ENCODE measurements around the gene SHISAL2A.

SHISAL2A gene

DNA sequence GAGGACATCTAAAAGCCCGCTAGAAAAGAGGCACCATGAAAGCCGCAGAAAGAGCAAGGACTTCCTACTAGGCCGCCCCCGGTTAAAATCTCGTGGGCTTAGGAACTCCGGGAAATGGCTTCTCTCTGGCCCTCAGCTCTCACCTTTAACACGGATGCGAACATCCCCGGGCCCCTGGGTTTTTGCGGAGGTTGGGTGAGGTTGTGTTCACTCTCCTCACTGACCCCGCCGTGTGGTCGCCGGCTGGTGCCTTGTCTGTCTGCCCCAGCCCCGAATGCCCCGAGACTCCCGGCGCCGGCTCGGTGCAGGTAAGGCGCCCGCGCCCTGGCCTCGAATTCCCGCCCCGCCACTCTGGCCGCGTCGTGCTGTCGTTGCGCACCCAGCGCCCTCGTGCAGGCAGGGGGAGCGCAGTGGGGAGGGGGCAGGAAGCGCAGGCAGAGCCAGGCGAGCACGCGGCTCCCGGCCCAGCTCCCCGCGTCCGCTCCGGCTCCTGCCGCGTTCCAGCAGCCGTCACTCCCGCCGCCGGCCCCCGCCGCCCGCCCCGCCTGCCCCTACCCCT, at the start of gene SHISAL2A:
TSS of gene SHISAL2A (plus strand) at position 437 of the 559 bp plus-strand sequence. CDS start 326 bp downstream, outside the sequence.
- DNase-seq: peak; percentile 43

DNA sequence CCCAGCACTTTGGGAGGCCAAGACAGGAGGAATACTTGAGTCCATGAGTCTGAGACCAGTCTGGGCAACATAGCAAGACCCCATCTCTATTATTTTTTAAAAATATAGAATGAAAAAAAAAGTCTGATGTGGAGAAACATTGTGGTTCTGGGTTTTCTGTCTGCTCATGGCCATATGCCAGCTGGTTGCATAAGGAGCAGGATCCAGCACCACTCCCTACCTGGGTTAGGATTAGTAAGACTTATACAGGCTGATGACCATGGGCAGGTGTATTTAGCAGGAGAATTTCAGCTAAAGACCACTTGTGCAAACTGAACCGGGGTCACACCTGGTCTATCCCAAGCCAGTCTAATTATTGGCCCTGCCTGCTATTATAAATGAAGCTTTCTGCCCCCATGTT, 47.5 kb upstream of the SHISAL2A start:
- DNase-seq: no peak

DNA sequence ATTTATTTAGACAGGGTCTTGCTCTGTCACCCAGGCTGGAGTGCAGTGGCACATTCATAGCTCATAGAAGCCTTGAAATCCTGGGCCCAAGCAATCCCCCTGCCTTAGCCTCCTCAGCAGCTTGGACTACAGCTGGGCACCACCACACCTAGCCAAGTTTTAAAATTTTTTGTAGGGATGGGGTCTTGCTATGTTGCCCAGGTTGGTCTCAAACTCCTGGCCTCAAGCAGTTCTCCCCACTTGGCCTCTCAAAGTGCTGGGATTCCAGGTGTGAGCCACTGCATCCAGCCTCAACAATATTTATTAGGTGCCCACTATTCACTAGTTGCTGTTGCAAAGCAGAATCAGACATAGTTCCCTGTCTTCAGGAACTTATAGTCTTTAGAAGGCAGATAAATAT, 44.9 kb upstream of the SHISAL2A start:
- no peak for DNase-seq

DNA sequence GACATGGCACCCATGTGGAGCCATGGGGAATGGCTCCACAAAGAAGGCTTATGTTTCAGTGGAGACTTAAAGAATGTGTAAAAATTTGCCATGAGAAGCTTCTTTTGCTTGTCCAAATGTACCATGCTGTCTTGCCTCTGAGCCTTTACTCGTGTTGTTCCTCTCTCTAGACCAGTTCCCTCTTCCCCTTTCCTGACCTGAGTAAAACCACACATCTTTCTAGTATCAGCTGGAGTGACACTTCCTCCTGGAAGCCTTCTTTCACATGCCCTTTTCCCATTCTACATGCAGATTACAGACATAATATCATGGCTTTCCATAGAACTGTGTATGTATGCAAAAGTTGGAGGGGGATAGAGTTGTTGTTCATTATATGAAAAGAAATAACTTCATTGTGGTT, 44.4 kb upstream of the SHISAL2A start:
- DNase-seq: no peak

DNA sequence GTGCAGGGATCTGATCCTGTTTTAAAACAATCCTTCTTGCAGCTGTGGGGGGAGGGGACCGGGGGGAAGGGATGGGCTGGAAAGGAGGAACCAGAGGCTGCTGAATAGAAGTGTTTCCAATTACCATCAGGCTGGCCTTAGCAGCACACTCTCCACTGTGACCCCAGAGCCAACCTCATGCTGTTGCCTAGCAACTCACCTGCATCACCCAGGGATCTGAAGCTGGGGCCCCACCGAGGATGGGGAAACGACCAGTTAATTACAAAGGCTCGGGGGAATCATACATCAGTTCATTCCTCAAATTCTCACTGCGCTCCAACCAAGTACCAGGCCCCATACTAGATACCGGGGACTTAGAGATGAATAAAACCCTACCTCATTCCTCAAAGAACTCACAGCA, 42.7 kb upstream of the SHISAL2A start:
- peak; percentile 42 for DNase-seq

DNA sequence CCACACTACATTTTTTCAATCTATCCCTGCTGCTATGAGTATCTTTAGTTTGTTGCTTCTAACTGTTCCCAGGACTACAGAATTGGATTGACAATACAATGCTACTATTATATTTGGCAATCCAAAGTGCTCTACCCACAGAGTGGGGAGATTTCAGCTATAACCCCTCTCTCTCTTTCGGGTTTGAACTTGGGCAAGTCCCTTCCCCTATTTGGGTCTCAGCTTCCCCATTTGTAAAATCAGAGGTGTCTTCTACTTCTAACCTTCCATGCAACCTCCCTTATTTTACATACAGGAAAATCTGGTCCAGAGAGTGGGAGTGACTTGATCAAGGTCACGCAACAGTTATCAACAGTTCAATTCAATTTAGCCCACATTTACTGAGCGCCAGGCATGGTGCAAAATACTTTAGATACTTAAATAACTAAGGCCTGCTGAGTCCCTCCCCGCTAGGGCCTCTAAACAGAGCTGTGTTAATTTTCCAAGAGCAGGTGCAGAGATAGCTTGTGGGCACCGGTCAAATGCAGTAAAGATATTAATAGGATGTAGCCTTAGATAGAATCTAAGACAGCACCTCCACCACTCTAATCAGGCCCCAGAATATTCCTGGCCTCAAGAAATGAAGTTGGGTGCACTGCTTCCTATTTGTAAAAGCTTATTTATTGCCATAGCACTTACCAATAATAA, 40.2 kb upstream of the SHISAL2A start:
- no peak for DNase-seq

DNA sequence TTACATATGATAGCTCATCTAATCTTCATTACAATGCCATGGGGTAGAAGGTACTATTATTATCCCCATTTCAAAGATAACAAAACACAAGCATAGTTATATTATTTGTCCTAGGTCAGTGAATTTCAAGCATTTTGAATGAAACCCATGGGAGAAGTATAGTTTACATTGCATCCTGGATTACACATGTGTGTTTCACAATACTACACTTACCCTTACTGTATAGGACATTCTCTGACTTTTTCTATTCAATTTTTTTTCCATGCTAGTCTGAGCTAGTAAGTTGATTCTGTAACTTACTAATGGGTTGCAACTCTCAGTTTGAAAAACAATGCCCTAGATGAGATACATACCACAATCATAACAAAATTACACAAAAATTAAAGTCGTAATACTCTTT, 39.5 kb upstream of the SHISAL2A start:
- no peak for DNase-seq

DNA sequence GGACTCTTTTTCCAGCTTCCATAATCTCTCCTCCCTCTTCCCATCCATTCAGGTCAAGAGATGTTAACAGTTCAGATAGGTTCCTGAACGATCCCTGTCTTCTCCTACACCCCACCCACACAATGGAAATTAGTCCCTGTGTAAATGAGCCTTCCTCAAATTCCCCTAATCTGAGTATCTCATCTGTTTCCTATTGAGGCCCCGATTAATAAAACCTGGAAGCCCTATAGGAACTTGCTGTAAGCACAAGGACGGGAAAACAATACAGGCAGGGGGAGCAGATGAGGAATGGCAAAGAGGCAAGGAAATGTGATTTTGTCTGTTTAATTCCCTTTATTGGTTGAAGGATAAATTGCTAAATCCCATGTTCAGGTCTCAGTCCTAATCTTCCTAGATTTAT, 37.9 kb upstream of the SHISAL2A start:
- no peak for DNase-seq

DNA sequence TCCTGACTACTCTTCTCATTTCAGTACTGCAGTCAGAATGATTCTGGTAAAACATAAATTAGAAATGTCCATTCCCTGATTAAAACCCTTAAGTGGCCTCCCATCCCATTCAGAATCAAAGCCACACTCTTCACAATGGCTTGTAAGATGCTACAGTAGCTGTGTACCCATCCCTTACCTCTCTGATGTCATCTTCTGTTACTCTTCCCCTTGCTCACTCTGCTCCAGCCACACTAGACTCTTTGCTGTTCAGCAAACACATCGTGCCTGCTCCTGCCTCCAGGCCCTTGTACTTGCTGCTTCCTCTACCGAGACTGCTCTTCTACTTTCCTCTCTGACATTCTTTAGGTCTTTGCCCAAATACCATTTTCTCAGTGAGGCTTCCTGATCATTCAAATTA, 35.1 kb upstream of the SHISAL2A start:
- no peak for DNase-seq

DNA sequence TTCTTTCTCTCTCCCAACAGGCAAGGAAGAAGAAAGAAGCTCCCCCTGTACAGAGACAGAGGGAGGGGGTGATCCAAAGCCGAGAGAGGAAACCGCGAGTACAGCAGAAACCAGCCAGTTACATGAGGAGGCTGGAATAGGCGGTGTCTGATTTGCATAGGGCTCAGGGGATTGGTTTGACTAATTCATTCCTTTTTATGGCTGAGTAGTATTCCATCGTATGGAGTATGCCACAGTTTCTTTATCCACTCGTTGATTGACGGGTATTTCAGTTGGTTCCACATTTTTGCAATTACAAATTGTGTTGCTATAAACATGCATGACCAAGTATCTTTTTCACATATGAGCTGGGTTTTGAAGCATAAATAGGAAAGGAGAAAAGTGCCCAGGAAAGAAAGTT, 34.2 kb upstream of the SHISAL2A start:
- no peak for DNase-seq

DNA sequence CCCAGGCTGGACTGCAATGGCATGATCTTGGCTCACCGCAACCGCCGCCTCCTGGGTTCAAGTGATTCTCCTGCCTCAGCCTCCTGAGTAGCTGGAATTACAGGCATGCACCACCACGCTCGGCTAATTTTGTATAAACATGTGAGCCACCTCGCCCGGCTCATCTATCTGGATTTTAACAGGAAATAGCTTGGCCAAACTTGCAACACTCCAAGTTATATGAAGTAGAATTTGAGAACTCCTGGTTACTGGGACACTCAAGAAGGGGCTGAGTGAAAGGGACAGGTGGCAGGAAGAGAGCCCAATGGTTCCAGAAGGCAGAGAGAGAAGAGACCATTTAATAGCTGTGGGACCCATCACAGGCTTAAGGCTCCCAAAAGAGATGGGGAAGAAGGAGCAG, 33.7 kb upstream of the SHISAL2A start:
- DNase-seq: no peak

DNA sequence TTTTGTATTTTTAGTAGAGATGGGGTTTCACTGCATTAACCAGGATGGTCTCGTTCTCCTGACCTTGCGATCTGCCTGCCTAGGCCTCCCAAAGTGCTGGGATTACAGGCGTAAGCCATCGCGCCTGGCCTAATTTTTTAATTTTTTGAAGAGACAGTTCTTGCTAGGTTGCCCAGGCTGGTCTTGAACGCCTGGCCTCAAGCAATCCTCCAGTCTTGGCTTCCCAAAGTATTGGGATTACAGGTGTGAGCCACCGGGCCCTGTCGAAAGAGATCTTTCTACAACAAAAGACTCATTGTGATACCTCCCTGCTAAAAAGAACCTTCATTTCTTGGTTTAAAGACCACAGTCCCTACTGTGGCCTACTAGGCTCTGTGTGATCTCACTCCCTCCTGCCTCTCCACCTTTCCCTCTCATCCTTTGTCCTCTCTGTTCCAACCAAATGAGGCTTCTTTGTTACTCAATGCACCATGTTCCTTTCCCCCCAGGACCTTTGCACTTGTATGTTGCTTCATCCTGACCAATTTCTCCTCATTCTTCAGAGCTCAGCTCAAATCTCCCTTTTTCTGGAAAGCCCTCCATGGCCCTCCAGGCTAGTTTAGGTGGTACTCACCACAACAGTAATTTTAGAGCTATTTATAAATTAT, 32.3 kb upstream of the SHISAL2A start:
- no peak for DNase-seq

DNA sequence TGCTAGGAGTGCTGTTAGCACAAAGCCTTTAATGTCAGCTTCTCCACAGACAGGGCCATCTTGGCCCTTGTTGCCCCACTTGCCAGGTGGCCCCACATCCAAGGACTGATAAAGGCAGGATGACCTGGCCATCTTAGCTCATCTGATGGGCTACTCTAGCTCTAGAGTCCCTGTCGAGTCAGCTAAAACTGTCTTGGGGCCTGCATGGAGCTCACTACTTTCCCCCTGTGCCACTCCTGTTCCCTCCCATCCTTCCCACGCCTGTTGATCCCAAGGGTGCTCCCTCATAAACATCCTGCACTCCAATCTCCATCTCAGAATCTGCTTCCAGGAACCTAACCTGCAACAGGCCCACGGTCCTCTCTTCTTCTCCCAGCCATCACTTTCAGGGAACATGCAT, 31.4 kb upstream of the SHISAL2A start:
- DNase-seq: no peak

DNA sequence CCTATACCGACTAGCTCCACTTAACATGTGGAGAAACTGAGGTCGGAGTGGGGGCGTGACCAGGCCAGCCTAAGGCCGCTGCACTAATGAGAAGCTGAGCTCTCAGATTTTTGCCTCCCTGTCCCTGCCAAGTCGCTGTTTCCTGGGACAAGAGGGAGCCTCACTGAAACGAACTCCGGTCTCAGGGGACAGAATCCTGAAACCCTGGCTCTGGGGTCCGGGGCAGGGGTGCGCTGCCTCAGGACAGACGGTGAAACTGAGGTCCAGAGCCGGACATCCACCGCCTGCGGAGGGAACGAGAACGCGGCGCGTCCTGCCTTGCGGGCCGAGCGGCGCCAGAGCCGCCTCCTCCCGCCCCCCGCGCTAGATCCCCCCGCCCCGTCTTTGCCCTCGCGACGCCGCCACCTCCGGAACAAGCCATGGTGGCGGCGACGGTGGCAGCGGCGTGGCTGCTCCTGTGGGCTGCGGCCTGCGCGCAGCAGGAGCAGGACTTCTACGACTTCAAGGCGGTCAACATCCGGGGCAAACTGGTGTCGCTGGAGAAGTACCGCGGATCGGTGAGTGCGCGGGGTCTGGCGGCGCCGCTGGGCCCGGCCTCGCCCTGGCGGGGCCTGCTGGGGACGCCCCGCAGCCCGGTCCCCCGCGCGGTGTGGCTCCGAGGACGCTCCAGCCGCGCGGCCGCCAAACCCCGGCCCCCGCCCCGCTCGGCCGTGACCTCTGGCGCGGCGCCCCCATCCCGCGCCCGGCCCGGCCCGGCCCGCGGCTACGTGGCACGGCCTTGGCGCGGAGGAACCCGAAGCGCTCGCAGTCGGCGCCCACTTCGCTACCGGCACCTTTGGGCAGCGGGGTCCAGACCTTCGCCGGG, 30.7 kb upstream of the SHISAL2A start, which contains the start of gene GPX7:
TSS of gene GPX7 (plus strand) at position 381 of the 865 bp plus-strand sequence. CDS start at position 420, 39 bp downstream.
- peak; percentile 70 for DNase-seq

DNA sequence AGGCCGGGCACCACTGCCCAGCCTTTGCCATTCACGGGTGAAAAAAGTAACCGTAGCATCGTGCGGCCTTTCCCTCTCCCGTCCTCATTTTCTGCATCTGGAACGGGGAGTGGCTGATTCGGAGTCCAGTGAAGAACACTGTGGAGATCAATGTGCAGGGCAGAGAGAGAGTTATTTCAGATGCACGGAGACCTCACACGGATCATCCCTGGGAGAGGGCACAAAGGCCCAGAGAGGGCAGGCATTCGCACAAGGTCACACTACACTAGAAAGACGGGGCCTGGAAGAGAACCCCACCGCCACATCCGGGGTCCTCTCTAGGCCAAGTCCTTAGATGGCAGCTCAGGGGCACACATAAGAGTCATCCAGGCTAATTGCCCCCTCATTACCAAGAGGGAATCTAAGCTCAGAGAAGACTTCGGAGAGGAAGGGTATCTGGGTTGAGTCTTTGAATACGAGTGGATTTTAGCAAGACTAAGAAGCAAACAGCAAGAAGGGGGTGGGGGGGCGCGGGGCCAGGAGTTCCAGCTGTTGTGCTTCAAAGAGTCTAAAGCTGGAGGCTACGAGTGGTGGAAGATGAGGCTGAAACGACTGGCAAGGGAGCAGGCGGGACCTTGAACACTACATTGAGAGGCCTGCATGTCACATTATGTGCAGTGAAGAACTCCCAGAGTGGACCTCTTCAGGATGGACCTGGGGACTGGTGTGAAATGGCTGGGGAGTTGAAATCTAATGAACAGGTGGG, 29.9 kb upstream of the SHISAL2A start:
- peak; percentile 39 for DNase-seq

DNA sequence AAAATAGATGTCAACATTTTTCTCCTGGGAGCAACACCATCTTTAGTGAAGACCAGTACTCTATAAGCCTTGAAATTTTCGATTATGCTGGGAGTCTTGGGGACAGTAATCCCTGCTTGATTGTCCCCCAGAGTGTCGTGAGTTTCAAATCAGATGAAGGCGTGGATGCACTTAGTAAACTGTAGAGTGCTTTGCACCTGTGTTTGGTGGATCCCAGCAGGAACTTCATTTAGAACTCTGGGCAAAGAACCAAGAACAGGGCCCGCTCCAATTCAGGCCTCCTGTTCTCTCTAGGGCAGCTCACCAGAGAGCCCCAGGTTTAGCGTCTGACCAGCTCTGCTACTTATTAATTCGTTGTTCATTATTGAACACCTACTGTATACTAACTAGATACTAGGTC, 29.3 kb upstream of the SHISAL2A start:
- no peak for DNase-seq

DNA sequence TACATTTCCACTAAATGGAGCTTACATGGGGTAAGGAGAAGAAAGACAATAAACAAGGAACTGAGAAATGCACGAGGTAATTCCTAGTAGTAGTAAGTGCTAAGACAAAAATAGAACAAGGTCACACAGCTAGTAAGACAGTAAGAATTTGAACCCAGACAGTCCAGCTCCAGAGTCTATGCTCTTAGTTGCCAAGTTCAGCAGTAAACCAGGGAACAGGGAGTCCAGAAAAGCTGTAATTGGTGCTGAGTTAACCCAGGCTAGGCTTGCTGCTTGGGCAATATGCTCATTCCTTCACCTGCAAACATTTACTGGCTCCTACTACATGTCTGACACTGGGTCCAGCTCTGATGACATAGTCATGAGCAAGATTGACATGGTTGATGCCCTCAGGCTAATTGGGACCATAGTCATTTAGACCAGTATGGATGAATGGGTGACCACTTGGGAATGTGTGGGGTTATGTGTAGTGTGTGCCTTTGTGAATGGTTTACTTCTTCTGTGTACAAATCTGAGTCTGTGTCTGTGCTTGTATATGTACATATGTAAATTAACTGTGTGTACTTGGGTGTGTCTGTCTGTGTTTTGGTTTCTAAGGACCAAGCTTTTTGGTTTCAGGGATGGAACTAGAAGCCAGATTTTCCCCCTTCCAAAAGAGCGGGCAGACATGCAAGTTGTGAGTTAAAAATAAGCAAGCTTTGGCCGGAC, 28.8 kb upstream of the SHISAL2A start:
- no peak for DNase-seq

DNA sequence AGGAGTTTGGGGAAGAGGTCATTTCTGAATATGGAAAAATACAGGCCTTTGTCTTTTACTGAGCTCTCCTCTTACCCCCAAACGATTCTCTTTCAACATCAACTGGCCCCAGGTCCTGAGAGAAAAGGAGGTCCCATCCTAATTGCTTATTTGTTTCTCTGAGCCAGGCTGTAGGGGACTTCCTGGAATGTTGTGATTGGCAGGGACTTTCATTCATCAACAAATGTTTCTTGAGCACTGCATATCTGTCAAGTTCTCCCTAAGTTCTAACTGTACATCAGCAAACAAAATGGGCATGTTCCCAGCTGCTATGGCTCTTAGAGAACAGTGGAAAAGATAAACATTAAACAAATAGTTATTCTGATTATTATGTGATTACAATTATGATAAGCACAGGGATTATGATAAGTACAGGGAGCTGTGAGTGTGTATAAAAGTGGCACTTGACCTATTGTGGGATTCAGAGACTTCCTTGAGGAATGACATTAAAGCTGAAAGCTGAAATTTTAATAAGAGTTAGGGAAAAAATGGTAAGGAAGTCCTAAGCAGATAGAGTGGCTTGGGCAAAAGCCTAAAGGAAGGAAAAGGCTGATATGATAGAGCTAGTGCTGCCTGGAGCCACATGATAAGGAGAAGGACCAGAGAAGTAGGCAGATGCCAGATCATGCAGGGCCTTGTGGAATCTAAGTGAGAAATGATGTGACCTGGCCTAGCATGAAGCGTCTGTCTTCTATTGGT, 19.2 kb upstream of the SHISAL2A start:
- no peak for DNase-seq

DNA sequence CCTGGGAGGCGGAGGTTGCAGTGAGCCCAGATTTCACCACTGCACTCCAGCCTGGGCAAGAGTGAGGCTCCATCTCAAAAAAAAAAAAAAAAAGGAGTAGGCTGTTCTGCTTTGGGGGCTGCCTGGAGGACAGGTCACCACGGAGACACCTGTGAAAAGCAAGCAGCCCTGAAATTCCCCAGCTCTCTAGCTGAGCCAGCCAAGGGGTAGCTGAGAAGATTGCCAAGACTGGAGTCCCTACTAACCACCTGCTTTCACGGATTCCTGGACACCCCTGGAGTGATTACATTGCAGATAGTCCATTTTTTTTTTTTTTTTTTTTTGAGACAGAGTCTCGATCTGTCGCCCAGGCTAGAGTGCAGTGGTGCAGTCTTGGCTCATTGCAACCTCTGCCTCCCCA, 18.3 kb upstream of the SHISAL2A start:
- no peak for DNase-seq

DNA sequence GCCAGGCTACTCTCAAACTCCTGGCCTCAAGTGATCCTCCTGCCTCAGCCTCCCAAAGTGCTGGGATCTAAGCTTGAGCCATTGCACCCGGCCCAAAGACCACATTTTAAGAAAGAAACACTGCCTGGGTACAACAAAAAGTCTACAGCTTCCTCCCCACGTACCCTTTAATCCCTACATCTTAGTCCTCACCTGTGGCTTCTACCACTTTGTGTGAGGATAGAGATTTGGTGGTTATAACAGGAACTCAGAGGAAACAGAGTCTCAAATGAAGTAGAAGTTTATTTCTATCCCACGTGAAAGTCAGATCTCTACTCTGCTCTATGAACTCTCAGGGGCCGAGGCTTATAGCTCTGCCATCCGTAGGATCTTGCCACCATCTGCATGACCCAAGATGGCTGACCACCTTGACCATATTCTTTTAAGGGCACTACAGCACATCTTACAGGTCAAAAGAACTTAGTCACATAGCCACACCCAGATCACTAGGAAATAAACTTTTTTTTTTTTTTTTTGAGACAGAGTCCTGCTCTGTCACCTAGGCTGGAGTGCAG, 17.4 kb upstream of the SHISAL2A start:
- no peak for DNase-seq

DNA sequence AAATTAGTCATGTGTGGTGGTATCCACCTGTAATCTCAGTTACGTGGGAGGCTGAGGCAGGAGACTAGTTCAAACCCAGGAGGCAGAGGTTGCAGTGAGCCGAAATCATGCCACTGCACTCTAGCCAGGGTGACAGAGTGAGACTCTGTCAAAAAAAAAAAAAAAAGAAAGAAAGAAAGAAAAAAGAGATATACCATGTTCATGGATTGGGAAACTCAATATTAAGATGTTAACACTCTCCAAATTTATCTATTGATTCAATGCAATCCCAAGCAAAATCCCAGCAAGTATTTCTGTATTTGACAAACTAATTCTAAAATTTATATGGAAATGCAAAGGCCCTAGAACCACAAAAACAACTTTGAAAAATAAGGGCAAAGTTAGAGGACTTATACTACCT, 11.0 kb upstream of the SHISAL2A start:
- no peak for DNase-seq
